K562 (cell line): ENCODE results near the gene ZNF564. TPM values are rescaled to one million over a fixed set of nuclear protein-coding genes. Genes with fewer than 3 reads are reported as not detected.

Experiments used
- CSDE1 ChIP-seq, 2 experiments: fragments of 450-650 bp; IDR thresholded peaks; 2 replicates each; pipeline ENCODE4 v1.6.1; 2016; ENCODE audit warnings: mild to moderate bottlenecking in 1 of 2
- CXXC5 ChIP-seq: fragments of 250-450 bp; sonication (Bioruptor Pico); IDR thresholded peaks from 2 replicates; pipeline ENCODE4 v1.8.0; 2022; ENCODE audit warnings: inconsistent platforms, mild to moderate bottlenecking, moderate library complexity
- GMEB1 ChIP-seq: fragments of 250-450 bp; sonication (Bioruptor Pico); IDR thresholded peaks from 2 replicates; pipeline ENCODE4 v1.4.0; 2020; ENCODE audit warnings: mild to moderate bottlenecking
- MBD1 ChIP-seq: fragments of 250-450 bp; sonication (Bioruptor Pico); IDR thresholded peaks from 2 replicates; pipeline ENCODE4 v1.8.0; 2022; ENCODE audit warnings: inconsistent platforms
- MEIS2 ChIP-seq: fragments of 450-650 bp; IDR thresholded peaks from 2 replicates; pipeline ENCODE4 v1.6.1; 2014; ENCODE audit warnings: mild to moderate bottlenecking; ENCODE audit not compliant: partially characterized antibody
- PHB ChIP-seq: fragments of 250-450 bp; sonication (Bioruptor Pico); IDR thresholded peaks from 2 replicates; pipeline ENCODE4 v1.5.0; 2021
- PHF8 ChIP-seq: fragments of 200-600 bp; sonication (generic); IDR thresholded peaks from 2 replicates; pipeline ENCODE4 v1.6.1; 2012; ENCODE audit warnings: mixed run types, mild to moderate bottlenecking, inconsistent platforms, low read length, moderate library complexity, borderline replicate concordance
- POLR2G ChIP-seq: fragments of 200-400 bp; formaldehyde crosslinking; IDR thresholded peaks from 2 replicates; pipeline ENCODE4 v1.6.1; 2017; ENCODE audit warnings: low read depth, mild to moderate bottlenecking, antibody characterized with exemption, low read length, moderate library complexity
- RBM25 ChIP-seq: fragments of 200-400 bp; formaldehyde crosslinking; IDR thresholded peaks from 2 replicates; pipeline ENCODE4 v1.6.1; 2018; ENCODE audit warnings: low read length, low read depth, moderate library complexity; ENCODE audit not compliant: severe bottlenecking
- RFX1 ChIP-seq: fragments of 450-650 bp; IDR thresholded peaks from 2 replicates; pipeline ENCODE4 v1.6.1; 2016; ENCODE audit warnings: mild to moderate bottlenecking, moderate library complexity
- SP2 ChIP-seq: IDR thresholded peaks from 2 replicates; pipeline ENCODE4 v1.6.1; 2011; ENCODE audit warnings: mild to moderate bottlenecking, low read depth, low read length, moderate library complexity; ENCODE audit not compliant: poor library complexity, severe bottlenecking; ENCODE audit errors: extremely low read depth
- ZBTB40 ChIP-seq, 2 experiments: fragments of 450-650 bp in 1 of 2; sonication (generic) in 1 of 2; formaldehyde crosslinking in 1 of 2; IDR thresholded peaks; 2 replicates each; pipeline versions ENCODE4 v1.7.1 to v1.9.0; 2016 to 2022; ENCODE audit warnings: inconsistent platforms in 1 of 2, mild to moderate bottlenecking in 1 of 2, missing genetic modification reagents in 1 of 2
- ZNF239 ChIP-seq: fragments of 250-450 bp; sonication (Bioruptor Pico); IDR thresholded peaks from 2 replicates; pipeline ENCODE4 v1.4.0; 2020; ENCODE audit warnings: mild to moderate bottlenecking
- ZNF75A ChIP-seq: fragments of 450-650 bp; formaldehyde crosslinking; IDR thresholded peaks from 2 replicates; pipeline ENCODE4 v1.4.0; 2020; ENCODE audit warnings: mild to moderate bottlenecking
- polyA plus RNA-seq, 8 experiments: library from polyadenylated mRNA; depleted of rRNA in 4 of 8; stranded (reverse) in 5 of 8; unstranded in 3 of 8; fragments of >200 nt; fragmentation: Nextera tagmentation in 2 of 8; fragmentation: Illumina TruSeq in 1 of 8; extraction: Ambion mirVana in 2 of 8; extraction: Trizol in 1 of 8; gene quantifications; 2 replicates each; pipeline versions ENCODE4 v1.2.1 to v1.2.3, GENCODE V29; 2011 to 2014; ENCODE audit warnings: inconsistent platforms in 1 of 8, missing spikeins in 1 of 8
- total RNA-seq, 7 experiments: library from RNA; depleted of rRNA in 6 of 7; stranded (reverse); fragments of >200 nt in 6 of 7; fragmentation: Illumina TruSeq in 2 of 7; extraction: Trizol in 2 of 7; gene quantifications; 2 replicates each; pipeline versions ENCODE4 v1.2.1 to v1.2.3, GENCODE V29; 2011 to 2021; ENCODE audit warnings: low replicate concordance in 1 of 7

The ZNF564 gene
- total and polyA plus RNA-seq, 9 of the 15 experiments (the other 6 are each of a cell fraction or from before 2014, with no cell fraction given) = 1.4 to 8.1 (median 5.6) TPM

- TF ChIP-seq ZBTB40 (IDR thresholded peaks at IDR 0.05) (0 out of 2 replicates have a peak, but pooled peaks have one; percentile 18), ZBTB40 (CRISPR knock-in tag; IDR thresholded peaks at IDR 0.05) (no peak), CXXC5 (CRISPR knock-in tag) (peak; percentile 82), CSDE1 (IDR thresholded peaks at IDR 0.05) (0 out of 4 replicates have a peak, but pooled peaks of 1 of the 2 experiments have one; percentile 34), RFX1 (peak; percentile 92), MBD1 (CRISPR knock-in tag) (0 out of 2 replicates have a peak, but pooled peaks have one; percentile 36), PHB (CRISPR knock-in tag) (no peak), PHF8 (peak; percentile 52; the same call in 1 of the 2 replicates), RBM25 (peak; percentile 31), GMEB1 (CRISPR knock-in tag) (peak; percentile 55), ZNF75A (no peak), POLR2G (0 out of 2 replicates have a peak, but pooled peaks have one; percentile 21), ZNF239 (CRISPR knock-in tag) (no peak), SP2 (peak; percentile 52), MEIS2 (peak; percentile 44)
Measured at GRCh38 chr19:12484371-12485051, 66.8 kb downstream of the ZNF564 start, which contains the start of gene ZNF709 (continued).
